ENCODE results near the gene DNAH6.

The DNAH6 gene

DNA sequence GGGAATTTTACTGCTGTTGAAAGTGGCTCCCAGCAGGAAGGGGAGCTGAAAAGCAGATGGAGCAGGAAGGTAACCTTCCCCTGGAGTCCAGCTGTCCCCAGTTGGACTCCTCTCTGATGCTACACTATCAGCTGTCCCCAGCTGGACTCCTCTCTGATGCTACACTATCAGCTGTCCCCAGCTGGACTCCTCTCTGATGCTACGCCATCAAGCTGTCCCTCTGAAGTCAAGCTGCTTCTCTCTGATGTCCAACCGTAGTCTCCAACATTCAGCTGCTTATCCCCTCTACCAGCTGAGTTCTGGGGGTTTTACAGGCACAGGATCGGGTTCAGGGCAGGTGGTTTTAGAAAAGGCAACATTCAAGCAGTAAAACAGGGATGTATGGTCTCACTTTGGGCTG is 37.4 kb upstream of the DNAH6 start:
- peaks cover 29% of the 10 kb centered on the region for H3K9me3 ChIP-seq (ENCODE audit: severe bottlenecking)
- peaks cover 4% of the 10 kb centered on the region; the same call in 1 of the 2 replicates for H3K36me3 ChIP-seq
- H3K27ac ChIP-seq, result 0 out of 2 replicates have a peak overlapping the region, but pooled peaks have one; percentile 12
- H3K4me3 ChIP-seq (ENCODE audit: low read depth, low read length), result no peak overlapping the region
- no peak for DNase-seq
- TF ChIP-seq, protein P1, sequence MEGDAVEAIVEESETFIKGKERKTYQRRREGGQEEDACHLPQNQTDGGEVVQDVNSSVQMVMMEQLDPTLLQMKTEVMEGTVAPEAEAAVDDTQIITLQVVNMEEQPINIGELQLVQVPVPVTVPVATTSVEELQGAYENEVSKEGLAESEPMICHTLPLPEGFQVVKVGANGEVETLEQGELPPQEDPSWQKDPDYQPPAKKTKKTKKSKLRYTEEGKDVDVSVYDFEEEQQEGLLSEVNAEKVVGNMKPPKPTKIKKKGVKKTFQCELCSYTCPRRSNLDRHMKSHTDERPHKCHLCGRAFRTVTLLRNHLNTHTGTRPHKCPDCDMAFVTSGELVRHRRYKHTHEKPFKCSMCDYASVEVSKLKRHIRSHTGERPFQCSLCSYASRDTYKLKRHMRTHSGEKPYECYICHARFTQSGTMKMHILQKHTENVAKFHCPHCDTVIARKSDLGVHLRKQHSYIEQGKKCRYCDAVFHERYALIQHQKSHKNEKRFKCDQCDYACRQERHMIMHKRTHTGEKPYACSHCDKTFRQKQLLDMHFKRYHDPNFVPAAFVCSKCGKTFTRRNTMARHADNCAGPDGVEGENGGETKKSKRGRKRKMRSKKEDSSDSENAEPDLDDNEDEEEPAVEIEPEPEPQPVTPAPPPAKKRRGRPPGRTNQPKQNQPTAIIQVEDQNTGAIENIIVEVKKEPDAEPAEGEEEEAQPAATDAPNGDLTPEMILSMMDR (IDR thresholded peaks at IDR 0.05; ENCODE audit: low read depth, low read length), result no peak
- no peaks in the 10 kb centered on the region for H3K27me3 ChIP-seq (ENCODE audit: insufficient read depth, low read depth, severe bottlenecking)

DNA sequence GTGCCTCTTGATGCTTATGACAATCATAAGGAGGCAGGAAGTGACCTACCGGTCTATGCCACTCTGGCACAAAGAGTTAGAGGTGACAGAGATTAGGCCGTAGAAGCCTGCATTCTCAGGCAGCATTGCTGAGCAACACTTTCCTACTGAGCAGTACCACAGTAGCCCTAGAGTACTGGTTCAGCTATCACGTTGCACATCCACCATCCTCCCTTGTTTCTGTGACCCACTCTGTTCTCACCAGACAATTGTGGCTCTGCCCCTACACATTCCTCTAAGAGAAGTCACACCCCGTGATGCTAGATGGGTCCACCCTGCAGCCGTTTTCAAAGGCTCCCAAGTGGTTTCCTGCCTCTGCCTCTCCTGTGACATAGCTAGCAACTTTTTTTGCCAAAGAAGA is 34.6 kb upstream of the DNAH6 start:
- H3K27me3 ChIP-seq (ENCODE audit: insufficient read depth, low read depth, severe bottlenecking), result no peaks in the 10 kb centered on the region
- H3K9me3 ChIP-seq (ENCODE audit: severe bottlenecking), result peaks cover 16% of the 10 kb centered on the region
- H3K27ac ChIP-seq, result no peak overlapping the region
- TF ChIP-seq, protein P1 (IDR thresholded peaks at IDR 0.05; ENCODE audit: low read depth, low read length), result no peak
- H3K36me3 ChIP-seq, result peaks cover 4% of the 10 kb centered on the region; the same call in 1 of the 2 replicates
- H3K4me3 ChIP-seq (ENCODE audit: low read depth, low read length), result no peak overlapping the region
- DNase-seq, result no peak

DNA sequence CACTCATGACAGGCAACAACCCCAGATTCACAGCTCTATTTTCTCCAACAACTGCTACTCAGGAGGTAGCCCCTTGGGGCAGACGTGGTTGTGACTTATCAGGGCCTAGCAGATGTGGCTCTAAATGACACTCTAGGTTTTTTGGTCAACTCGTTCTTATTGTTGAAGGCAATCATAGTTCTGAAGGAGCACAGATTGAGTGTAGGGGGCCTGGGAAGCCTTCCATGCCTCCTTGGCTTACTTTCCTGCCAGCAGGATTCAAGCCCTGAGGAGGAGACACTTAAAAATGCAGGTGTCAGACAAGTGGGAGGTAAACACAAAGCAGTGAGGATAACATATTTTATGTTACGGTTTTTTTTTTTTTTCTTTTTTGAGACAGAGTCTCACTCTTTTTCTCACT is 33.7 kb upstream of the DNAH6 start:
- no peak for DNase-seq
- TF ChIP-seq, protein P1 (IDR thresholded peaks at IDR 0.05; ENCODE audit: low read depth, low read length), result no peak
- Histone ChIP-seq H3K27ac (no peak overlapping the region), H3K36me3 (no peaks in the 10 kb centered on the region), H3K27me3 (ENCODE audit: insufficient read depth, low read depth, severe bottlenecking) (no peaks in the 10 kb centered on the region), H3K9me3 (ENCODE audit: severe bottlenecking) (peaks cover 7% of the 10 kb centered on the region), H3K4me3 (ENCODE audit: low read depth, low read length) (no peak overlapping the region)

DNA sequence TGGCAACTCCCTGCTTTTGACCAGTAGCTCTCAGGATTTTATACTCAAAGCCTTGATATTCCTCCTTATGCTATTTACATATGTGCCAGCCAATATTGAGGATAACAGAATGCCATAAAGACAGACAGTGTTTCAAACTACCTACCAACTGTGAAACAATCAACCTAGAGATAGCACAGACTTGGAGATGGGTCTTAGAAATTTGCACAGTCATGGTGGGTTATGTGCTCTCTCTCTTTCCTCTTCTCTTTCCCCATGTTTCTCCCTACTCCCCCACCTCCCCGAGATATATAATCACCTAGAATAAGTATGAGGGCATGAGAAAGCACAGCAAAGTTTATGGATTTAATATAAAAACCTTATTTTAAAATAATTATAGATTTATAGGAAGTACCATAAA is 33.0 kb upstream of the DNAH6 start:
- Histone ChIP-seq H3K4me3 (ENCODE audit: low read depth, low read length) (no peak overlapping the region), H3K27me3 (ENCODE audit: insufficient read depth, low read depth, severe bottlenecking) (no peaks in the 10 kb centered on the region), H3K9me3 (ENCODE audit: severe bottlenecking) (peaks cover 5% of the 10 kb centered on the region), H3K36me3 (no peaks in the 10 kb centered on the region), H3K27ac (no peak overlapping the region)
- no peak for DNase-seq
- TF ChIP-seq, protein P1 (IDR thresholded peaks at IDR 0.05; ENCODE audit: low read depth, low read length), result no peak

DNA sequence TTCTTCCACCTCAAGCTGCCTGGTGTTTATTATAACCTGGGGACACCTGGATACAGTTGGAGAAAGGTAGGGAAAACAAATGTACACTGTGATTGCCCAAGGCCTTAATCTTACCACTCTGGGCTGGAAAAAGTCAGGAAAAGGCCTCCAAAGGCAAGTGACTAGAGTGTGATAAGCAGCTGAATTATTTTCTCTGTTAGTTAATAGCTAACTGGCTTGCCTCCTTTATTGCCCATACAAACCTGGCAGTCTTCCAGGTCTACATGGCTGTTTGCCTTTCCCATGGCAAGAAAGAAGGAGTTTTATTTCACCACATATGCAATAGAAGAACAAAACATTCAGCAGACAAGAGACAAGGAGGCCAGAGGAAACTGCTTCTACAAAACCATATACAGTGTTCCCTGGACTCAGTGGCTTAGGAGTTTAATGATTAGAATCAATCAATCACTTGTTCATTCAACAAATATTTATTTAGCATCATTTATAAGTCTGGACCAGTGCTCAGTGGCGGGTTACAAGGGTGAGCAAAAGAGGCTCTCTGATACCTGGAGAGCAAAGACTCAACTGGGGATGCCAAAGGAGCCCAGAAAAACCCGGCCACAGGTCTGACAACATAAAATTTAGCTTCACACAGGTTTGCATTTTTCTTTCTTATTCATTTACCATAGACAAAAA is 29.7 kb upstream of the DNAH6 start:
- no peak for DNase-seq
- H3K9me3 ChIP-seq (ENCODE audit: severe bottlenecking), result no peaks in the 10 kb centered on the region
- H3K36me3 ChIP-seq, result no peaks in the 10 kb centered on the region
- no peaks in the 10 kb centered on the region for H3K27me3 ChIP-seq (ENCODE audit: insufficient read depth, low read depth, severe bottlenecking)
- TF ChIP-seq, protein P1 (IDR thresholded peaks at IDR 0.05; ENCODE audit: low read depth, low read length), result no peak
- H3K4me3 ChIP-seq (ENCODE audit: low read depth, low read length), result no peak overlapping the region
- no peak overlapping the region for H3K27ac ChIP-seq

Data from WERI-Rb-1 (cell line).